Fibroblast of mammary gland (primary cell): Measurements from ENCODE around the gene DHDH.
A peak's percentile ranks its signal among the peaks of the same experiment; 100 is the strongest.

Source experiments
- DNase-seq: peaks from one replicate; pipeline ENCODE4 v3.0.0-alpha.2; 2010; ENCODE audit warnings: low read depth
- H3K4me3 ChIP-seq: 2 replicates; pipeline ENCODE4 v1.5.1; 2011; ENCODE audit warnings: low read depth, mild to moderate bottlenecking, low read length, moderate library complexity; ENCODE audit not compliant: control insufficient read depth
- CTCF ChIP-seq: conservative IDR thresholded peaks from 2 replicates; pipeline ENCODE4 v1.5.1; 2011; ENCODE audit warnings: low read depth, low read length, inconsistent platforms; ENCODE audit not compliant: control insufficient read depth, insufficient read depth

DHDH gene

GRCh38 chr19:48969276-48970138 is 36.0 kb downstream of the DHDH start:
- no peak for TF ChIP-seq CTCF
- DNase-seq, result peak; percentile 51
- no peak overlapping the region for H3K4me3 ChIP-seq

GRCh38 chr19:48970139-48970766 is 36.8 kb downstream of the DHDH start:
- H3K4me3 ChIP-seq, result no peak overlapping the region
- no peak for DNase-seq
- no peak for TF ChIP-seq CTCF

- DNase-seq, result peak; percentile 77
Observed at GRCh38 chr19:48970923-48971395, 37.5 kb downstream of the DHDH start.

GRCh38 chr19:48975947-48976847 is 42.7 kb downstream of the DHDH start:
- TF ChIP-seq CTCF, result no peak
- peak; percentile 28 for DNase-seq
- no peak overlapping the region for H3K4me3 ChIP-seq

More at GRCh38 chr19:48970923-48971395, 37.5 kb downstream of the DHDH start:
- peak; percentile 92 for TF ChIP-seq CTCF
- H3K4me3 ChIP-seq, result no peak overlapping the region

GRCh38 chr19:48977061-48977460 is 43.6 kb downstream of the DHDH start:
- no peak for TF ChIP-seq CTCF
- DNase-seq, result no peak
- no peak overlapping the region for H3K4me3 ChIP-seq

- TF ChIP-seq CTCF, result no peak
- H3K4me3 ChIP-seq, result no peak overlapping the region
- DNase-seq, result no peak
Observed at GRCh38 chr19:48982280-48982679, 48.8 kb downstream of the DHDH start.
